ENCODE data around the gene TMEM30B. TPM values are rescaled to one million over a fixed set of nuclear protein-coding genes. Genes with fewer than 3 reads are reported as not detected.
"Not testable (repeated sequence)": the region's sequence is repeated elsewhere in the genome, so short reads cannot be mapped to it uniquely, and the experiment has no call there.

The TMEM30B gene
- total RNA-seq, 4 donors from 2014 or later: 15.6 to 47.6 (median 39.9) TPM

DNA sequence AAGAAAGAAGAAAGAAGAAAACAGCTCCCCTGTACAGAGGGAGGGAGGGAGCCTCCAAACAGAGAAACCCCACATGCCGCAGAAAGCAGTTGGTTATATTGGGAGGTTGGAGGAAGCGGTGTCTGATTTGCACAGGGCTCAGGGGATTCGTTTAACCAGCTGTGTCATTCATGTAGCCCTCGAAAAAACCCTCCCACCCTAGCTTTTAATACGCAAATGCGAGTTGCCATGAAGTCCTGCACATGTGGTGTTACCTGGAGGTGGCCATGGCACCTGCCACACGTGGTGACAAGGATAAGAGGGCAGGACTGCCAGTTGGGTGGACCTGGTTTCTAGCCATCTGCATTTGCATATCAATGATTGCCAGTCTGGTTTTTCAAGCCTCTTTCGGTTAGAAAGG, 40.9 kb downstream of the TMEM30B start:
- 71 to 82% methylated on average over 8 of the region's 8 CpGs for WGBS, 2 donors
- no peaks in the 10 kb centered on the region for H3K4me1 ChIP-seq
- TF ChIP-seq, protein P1, sequence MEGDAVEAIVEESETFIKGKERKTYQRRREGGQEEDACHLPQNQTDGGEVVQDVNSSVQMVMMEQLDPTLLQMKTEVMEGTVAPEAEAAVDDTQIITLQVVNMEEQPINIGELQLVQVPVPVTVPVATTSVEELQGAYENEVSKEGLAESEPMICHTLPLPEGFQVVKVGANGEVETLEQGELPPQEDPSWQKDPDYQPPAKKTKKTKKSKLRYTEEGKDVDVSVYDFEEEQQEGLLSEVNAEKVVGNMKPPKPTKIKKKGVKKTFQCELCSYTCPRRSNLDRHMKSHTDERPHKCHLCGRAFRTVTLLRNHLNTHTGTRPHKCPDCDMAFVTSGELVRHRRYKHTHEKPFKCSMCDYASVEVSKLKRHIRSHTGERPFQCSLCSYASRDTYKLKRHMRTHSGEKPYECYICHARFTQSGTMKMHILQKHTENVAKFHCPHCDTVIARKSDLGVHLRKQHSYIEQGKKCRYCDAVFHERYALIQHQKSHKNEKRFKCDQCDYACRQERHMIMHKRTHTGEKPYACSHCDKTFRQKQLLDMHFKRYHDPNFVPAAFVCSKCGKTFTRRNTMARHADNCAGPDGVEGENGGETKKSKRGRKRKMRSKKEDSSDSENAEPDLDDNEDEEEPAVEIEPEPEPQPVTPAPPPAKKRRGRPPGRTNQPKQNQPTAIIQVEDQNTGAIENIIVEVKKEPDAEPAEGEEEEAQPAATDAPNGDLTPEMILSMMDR (IDR thresholded peaks at IDR 0.05): no peak
- no peak for TF ChIP-seq POLR2A (IDR thresholded peaks at IDR 0.05)
- TF ChIP-seq EP300 (IDR thresholded peaks at IDR 0.05): no peak

DNA sequence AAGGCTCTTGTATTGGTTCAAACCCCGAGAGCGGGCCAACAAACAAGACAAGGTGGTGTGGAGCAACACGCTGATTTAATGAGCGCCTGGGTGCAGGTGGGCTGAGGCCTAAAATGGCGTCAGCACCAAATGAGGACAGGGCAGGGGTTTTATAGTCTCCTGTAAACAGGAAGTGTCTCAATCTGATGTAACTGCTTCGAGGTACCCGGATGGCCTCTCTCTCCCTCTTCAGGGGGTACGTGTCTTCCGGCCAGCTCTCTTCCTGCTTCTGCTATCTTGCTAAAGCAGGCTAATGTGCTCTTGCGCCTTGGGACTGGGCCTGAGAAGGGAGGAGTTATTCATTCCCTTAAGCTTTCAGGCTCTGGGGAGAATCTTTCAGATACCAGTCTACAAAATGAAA, 41.9 kb downstream of the TMEM30B start:
- not testable (repeated sequence) for H3K27ac ChIP-seq; DNase-seq (ENCODE audit: low spot score in 2 of 2); H3K4me3 ChIP-seq; H3K36me3 ChIP-seq; H3K27me3 ChIP-seq; H3K4me1 ChIP-seq
- peaks cover 0 to 20% (median 0%) of the 10 kb centered on the region in 4 donors for H3K9me3 ChIP-seq
- 80 to 83% methylated on average over 10 of the region's 10 CpGs for WGBS, 2 donors

More for the DNA sequence above, 40.9 kb downstream of the TMEM30B start:
- no peak overlapping the region for H3K27ac ChIP-seq
- DNase-seq (ENCODE audit: low spot score in 2 of 2): no peak
- H3K27me3 ChIP-seq: no peaks in the 10 kb centered on the region
- no peaks in the 10 kb centered on the region for H3K36me3 ChIP-seq
- no peak overlapping the region for H3K4me3 ChIP-seq
- H3K9me3 ChIP-seq: peaks cover 0 to 20% (median 0%) of the 10 kb centered on the region in 4 donors

DNA sequence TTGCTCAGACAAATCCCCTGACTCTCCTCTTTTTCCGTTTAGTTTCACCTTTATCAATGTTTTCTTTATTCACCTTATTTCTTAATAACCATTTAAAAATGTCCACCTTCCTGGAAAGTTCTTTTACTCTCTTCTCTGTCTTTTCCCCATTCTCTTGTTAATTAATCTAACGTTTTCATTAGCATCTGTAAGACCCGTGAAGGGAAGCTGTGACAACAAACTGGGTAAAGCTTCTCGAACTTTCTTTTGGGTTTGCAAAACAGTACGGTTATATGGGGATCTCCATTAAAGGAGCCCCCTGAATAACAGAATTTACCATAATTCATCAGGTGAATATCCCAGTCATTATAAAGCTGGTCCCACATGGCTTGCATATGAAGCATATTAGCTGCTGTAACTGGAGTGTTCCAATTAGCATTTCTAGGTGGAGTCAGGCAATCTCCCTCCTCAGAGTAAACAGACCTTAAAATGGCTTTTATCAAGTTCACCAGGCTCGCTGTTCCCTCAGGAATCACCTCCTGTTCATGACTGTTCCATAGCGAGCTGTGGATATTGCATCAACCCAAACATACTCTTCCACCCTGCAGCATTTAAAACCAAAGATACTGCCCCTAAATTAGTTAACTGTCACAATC, 42.4 kb downstream of the TMEM30B start:
- TF ChIP-seq EP300 (IDR thresholded peaks at IDR 0.05): no peak
- Histone ChIP-seq H3K4me3 (no peak overlapping the region), H3K9me3 (peaks cover 0 to 20% (median 0%) of the 10 kb centered on the region in 4 donors), H3K4me1 (no peaks in the 10 kb centered on the region), H3K36me3 (no peaks in the 10 kb centered on the region), H3K27me3 (no peaks in the 10 kb centered on the region), H3K27ac (no peak overlapping the region)
- no peak for DNase-seq (ENCODE audit: low spot score in 2 of 2)
- WGBS, 2 donors: 65 to 77% methylated on average over 7 of the region's 7 CpGs

DNA sequence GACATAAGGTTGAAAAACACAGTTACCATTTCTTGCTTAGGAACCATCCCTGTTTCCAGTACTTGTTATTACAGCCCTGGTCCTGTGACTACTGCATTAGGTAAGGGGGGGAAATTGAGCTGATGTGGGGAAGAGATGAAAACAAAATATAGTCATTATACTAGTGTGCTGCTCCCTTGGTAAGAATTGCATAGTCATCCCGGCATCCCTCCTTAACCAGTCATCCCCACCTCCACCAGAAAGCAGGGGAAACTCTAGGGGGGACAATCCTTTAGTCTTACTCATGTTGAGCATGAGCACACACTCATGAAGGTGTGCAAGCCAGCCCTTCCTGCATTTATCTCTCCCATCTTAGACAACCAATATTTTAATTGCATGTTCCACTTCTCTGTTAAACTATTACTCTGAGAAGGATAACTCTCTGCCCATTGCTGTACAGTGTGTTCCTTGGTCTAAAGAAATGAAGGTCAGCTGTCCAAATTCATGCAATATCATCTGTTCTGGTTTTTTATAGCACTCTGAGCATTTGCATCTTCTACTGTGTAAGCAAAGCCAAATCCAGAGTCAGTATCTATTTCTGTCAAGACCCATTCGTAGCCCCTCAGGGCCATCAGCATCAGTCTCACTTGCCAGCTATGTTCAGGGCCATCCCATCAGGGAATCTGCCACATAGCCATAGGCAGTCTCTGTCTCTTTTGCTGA, 46.8 kb downstream of the TMEM30B start:
- H3K4me3 ChIP-seq: no peak overlapping the region

DNA sequence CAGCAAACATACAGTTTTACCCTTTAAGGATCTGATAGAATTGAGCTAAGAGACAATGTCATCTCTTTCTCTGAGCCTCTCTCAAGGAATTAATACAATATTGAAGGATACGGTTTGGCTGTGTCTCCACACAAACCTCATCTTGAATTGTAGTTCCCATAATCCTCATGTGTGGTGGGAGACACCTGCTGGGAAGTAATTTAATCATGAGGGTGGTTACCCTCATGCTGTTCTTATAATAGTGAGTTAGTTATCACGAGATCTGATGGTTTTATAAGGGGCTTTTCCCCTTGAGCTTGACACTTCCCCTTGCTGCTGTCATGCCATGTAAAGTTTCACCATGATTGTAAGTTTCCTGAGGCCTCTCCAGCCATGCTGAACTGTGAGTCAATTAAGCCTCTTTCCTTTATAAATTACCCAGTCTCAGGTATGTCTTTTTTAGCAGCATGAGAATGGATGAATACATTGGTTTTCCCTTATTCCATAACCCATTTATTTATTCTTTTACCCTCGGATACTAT, 47.6 kb downstream of the TMEM30B start:
- H3K4me1 ChIP-seq: no peaks in the 10 kb centered on the region
- no peak for DNase-seq (ENCODE audit: low spot score in 2 of 2)
- no peaks in the 10 kb centered on the region for H3K36me3 ChIP-seq
- TF ChIP-seq EP300 (IDR thresholded peaks at IDR 0.05) (no peak), POLR2A (IDR thresholded peaks at IDR 0.05) (no peak)
- TF ChIP-seq, protein P1 (IDR thresholded peaks at IDR 0.05): no peak
- H3K27ac ChIP-seq: no peak overlapping the region
- H3K27me3 ChIP-seq: no peaks in the 10 kb centered on the region
- WGBS, 2 donors: 73 to 77% methylated on average over 3 of the region's 3 CpGs
- H3K9me3 ChIP-seq: no peaks in the 10 kb centered on the region
- no peak overlapping the region for H3K4me3 ChIP-seq

More for the DNA sequence above, 46.8 kb downstream of the TMEM30B start:
- TF ChIP-seq EP300 (IDR thresholded peaks at IDR 0.05) (no peak), POLR2A (IDR thresholded peaks at IDR 0.05) (no peak)
- TF ChIP-seq, protein P1 (IDR thresholded peaks at IDR 0.05): no peak
- WGBS, 2 donors: 70 to 77% methylated on average over 2 of the region's 2 CpGs
- no peak for DNase-seq (ENCODE audit: low spot score in 2 of 2)
- H3K4me1 ChIP-seq: no peaks in the 10 kb centered on the region
- no peaks in the 10 kb centered on the region for H3K36me3 ChIP-seq
- no peaks in the 10 kb centered on the region for H3K27me3 ChIP-seq
- no peaks in the 10 kb centered on the region for H3K9me3 ChIP-seq
- no peak overlapping the region for H3K27ac ChIP-seq

DNA sequence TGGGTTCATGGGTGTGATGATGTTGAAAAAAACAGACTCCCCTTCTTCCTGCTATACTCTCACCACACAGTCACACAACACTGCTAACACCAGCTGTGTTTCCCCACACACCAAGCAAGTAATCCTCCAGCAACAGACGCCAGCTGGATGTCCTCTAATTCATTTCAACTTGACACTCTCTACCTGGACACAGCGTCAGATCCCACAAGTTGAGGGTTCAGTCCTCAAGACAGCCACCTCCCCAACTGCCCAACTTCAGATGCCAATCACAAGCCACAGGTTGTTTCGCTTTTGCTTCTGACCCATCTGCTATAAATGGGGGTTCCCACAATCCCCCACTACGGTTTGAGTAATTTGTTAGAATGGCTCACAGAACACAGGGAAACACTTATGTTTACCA, 49.3 kb downstream of the TMEM30B start:
- H3K4me1 ChIP-seq: no peaks in the 10 kb centered on the region
- 90 to 92% methylated on average over 4 of the region's 4 CpGs for WGBS, 2 donors
- TF ChIP-seq, protein P1 (IDR thresholded peaks at IDR 0.05): no peak
- TF ChIP-seq POLR2A (IDR thresholded peaks at IDR 0.05) (no peak), EP300 (IDR thresholded peaks at IDR 0.05) (no peak)
- H3K9me3 ChIP-seq: no peaks in the 10 kb centered on the region
- H3K36me3 ChIP-seq: no peaks in the 10 kb centered on the region
- no peak overlapping the region for H3K4me3 ChIP-seq
- no peaks in the 10 kb centered on the region for H3K27me3 ChIP-seq
- no peak overlapping the region for H3K27ac ChIP-seq
- no peak for DNase-seq (ENCODE audit: low spot score in 2 of 2)
